Effector CD4-positive, alpha-beta T cell (primary cell): ENCODE measurements around the gene PEX14.

Experiments used
- DNase-seq: peaks from one replicate; pipeline ENCODE4 v3.0.0-alpha.2; 2020

Gene PEX14

DNA sequence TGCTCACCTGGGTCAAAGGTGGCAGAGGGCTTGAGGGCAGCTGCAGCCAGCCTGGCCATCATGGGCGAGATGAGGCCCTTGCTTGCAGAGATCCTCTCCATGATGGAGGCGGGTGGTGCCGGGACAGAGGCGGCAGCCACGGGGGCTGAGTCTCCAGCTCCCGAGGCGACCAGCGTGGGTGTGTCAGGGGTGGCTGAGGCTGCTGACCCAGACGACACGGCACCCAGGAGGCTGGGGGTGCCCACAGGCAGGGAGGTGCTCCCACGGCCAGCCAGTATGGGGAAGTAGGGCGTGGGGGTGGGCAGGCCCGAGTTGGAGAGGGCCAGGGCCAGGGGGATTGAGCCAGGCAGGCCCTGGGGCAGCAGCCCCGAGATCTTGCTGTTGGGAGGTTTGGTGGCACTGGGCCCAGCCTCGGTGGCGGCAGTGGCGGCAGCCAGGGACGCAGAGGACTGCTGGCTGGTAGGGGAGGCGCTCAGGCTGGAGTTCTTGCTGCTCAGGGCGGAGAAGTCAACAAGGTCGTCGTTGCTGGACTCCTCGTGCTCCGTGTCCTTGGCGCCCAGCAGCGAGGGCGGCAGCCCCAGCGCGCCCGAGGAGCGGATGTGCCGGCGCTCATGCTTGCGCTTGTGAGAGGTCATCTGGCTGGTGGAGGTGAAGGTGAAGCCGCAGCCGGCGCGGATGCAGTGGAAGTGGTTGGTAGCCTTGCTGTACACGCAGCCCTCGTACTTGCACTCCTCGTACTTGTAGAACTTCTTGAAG, 178.8 kb downstream of the PEX14 start:
- no peak for DNase-seq

- no peak for DNase-seq
Measured at GRCh38 chr1:10655002-10655401, 180.3 kb downstream of the PEX14 start.

GRCh38 chr1:10656431-10656830, 181.7 kb downstream of the PEX14 start:
- DNase-seq = no peak

GRCh38 chr1:10657088-10657847, 182.5 kb downstream of the PEX14 start:
- no peak for DNase-seq

DNA sequence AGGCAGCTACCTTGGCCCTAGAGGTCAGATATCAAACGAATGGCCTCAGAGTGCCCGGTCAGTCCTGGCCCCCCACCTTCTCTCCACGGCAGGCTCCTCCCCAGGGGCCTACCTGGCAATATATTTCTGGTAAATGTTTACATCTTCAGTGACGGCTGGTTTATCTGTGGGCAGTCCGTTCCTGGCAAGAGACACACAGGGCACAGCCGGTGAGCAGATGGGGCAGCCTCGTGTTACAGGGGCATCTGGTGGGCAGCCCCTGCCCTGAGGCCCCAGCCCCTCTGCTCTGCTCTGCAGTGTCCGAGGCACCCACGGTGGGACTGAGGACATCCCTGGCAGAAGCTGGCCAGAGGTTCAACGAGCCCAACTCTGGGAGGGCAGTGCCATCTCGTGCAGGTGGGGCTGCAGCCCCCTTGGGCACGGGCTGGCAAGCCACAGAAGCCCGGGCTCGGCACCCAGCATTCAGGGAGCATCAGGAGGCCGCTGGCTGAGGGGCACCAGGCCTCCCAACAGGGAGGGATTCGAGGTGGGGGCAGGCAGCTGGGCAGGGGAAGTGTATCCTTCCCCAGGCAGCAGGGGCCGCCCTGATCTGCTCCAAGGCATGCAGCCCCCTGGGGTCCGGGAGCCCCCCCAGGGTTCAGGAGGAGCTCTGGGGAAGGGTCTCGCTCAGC, 183.8 kb downstream of the PEX14 start:
- DNase-seq = no peak

GRCh38 chr1:10659218-10659617, 184.5 kb downstream of the PEX14 start:
- DNase-seq = no peak

GRCh38 chr1:10659646-10660540, 185.1 kb downstream of the PEX14 start:
- no peak for DNase-seq

GRCh38 chr1:10661453-10661852, 186.7 kb downstream of the PEX14 start:
- no peak for DNase-seq

DNA sequence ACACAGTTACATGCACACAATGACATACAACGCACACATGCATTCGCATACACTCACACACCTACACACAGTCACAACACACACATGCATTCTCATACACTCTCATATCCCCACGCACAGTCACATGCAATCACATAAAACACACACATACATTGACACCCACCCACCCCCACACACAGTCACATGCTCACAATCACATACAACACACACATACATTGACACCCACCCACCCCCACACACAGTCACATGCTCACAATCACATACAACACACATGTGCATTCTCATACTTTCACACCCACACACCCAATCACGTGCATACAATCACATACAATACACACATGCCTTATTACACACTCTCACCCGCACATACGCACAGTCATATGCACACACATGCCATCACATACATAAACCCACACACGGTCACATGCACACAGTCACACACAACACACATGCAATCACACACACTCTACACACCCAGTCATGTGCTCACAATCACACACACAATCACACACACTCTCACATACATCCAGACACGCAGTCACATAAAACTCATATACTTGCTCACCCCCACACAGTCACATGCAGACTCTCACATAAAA, 187.4 kb downstream of the PEX14 start:
- no peak for DNase-seq

GRCh38 chr1:10662824-10663677, 188.3 kb downstream of the PEX14 start:
- no peak for DNase-seq

DNA sequence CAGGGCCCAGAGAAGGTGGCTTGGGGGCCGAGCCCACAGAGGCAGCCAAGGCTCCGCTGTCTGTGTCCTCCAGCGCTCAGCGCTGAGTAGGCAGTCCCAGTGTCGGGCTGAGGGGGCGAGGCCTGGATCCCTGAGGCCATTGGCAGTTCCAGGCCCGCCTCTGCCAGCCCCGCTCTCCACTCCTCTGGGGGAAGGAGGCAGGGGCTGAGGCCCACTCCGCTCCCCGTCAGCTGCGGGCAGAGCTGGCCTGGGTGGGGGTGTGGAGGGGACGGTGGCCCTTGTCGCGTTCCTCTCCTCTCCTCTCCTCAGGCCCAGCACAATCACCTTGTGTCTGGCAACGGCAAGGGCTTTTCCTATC, 188.9 kb downstream of the PEX14 start:
- DNase-seq = no peak

DNA sequence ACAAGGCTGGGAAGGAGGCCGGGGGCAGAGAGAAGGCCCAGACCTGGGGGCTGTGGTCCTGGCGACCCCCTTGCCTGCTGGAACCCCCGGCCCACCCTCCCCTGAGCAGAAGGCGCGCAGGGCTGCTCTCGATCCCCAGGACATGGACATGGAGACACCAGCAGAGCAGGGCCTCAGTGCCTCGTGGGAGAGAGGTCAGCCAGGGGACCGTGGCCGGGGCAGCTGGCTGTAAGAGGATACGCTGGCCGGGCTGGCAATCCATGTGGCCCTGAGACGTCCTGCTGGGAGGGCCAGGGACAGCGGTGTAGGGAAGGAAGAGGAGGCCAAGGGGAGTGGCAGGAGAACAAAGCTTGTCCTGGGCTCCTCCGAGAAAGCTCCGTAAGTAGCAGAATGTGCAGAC, 189.5 kb downstream of the PEX14 start:
- DNase-seq = no peak

DNA sequence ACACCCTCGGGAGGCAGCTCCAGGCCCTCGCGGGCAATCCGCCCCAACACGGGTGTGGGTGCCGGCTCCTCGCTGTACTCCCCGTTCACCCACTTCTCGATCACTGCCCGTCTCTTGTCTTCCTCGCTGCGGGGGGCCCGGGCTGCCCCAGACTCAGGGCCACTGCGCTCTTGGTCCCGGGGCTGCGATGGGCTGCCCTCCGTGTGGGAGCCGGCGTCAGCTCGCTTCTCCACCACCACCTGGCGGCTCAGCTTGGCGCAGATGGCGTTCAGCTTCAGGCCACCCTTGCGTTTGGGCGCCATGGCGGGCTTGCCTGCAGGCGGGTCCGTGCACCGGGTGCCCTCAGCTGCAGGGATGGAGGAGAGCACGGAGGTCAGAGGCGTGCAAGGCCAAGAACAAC, 190.5 kb downstream of the PEX14 start:
- DNase-seq = no peak

DNA sequence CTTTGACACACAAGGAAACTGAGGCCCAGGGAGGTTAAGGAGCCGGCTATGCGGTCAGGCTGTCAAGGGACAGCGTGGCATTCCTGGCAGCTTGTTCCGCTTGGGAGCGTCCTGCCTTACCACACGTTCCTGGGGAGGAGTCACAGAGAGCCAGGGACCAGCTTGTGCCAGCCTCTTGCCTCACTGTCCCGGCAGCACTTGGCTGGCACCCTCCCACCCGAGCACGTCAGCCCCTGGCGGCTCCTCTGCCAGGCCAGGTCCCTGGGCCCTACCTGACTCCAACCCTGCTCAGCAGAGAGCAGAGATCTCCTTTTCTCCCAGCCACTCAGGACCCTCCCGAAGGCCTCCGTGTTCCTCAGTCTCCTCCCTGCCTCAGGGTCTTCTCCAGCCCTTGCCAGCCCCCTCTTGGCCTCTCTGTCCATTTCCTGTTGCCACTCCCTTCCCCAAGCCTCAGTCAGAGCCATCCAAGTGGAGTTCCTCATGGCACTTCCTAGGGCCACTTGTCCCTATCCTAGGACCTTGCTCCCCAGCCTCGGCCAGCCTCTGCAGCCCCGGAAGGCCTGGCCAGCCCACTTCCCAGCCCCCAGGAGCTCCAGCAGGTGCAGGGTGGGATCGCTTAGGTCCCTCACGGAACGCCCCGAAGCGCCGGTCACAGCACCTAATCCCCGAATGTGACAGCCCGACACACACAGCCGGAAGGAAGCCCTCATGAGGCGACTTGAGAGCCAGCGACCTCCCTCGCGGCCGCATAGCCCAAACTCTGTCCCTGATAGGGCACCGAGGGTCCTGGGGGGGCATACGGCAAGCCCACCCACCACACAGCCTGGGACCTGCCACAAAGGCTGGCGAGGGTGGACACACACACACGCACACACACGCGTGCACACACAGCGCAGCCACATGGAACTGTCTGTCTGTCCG, 191.4 kb downstream of the PEX14 start:
- no peak for DNase-seq

GRCh38 chr1:10667861-10668761, 193.4 kb downstream of the PEX14 start:
- no peak for DNase-seq

DNA sequence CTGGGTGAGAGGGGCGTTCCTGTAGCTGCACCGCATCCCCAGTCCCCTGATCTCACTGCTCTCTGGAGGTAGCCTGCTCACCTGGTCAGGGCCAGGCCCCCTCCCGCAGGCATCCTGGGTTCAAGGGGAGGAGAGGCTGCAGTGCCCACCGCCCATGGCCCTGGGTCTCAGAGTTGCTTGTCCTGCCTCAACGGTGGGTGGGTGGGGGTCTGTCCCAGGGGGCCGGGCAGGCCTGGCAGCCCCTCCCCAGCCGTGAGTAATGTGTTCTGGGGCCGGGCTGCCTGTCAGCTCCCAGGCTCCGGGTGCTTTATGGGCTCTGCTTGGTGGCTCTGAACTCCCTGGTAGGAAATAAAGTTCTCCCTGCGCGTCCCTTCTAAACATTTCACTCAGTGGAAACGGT, 194.8 kb downstream of the PEX14 start:
- no peak for DNase-seq

GRCh38 chr1:10670190-10670589, 195.4 kb downstream of the PEX14 start:
- no peak for DNase-seq

DNA sequence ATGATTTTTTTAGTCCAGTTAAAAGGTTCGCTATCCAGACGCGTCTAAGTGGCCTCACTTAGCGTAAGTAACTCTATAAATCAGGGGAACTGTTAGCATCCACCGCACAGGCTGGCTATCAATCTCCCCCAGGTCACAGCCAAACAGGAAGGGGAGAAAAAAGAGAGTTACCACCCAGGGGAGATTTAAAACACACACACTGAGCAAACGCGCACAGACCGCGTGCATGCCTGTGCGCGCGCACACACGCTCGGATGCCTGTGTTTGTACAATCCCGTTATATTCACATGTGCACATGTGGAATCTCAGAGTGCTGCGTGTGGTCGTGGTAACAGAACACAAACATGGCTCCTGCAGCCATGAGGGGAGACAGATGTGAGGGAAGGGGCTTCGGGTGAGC, 196.3 kb downstream of the PEX14 start:
- no peak for DNase-seq
